ENCODE results near the gene SLIT3.

DNA sequence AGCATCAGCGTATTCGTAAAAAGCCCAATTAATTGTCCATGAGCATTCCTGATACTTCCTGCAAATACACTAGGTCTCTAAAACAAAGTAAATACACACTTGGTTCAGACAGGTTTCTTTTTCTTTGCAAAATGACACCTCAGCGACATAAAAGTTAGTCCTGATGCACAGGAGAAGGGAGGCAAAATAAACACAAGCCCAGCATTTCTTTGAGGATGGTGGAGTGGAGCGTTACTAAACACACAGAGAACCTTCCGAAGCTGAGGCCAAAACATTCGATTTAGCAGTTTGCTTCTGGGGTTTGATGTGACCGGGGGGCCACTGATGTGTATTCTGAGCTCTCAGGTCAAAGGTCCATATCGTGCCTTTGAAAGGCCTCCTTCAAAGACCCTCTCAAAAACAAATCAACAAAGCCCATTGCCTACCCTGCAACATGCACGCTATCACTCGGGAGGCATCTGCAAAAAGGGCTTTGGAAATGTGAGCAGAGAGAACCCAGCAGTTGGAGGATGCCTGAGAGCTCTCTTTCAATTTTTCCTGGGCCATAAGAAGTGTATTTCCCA, 453.3 kb downstream of the SLIT3 start:
- TF ChIP-seq EZH2phosphoT487 (IDR thresholded peaks at IDR 0.05; ENCODE audit: borderline replicate concordance): no peak
- TF ChIP-seq, protein P1, sequence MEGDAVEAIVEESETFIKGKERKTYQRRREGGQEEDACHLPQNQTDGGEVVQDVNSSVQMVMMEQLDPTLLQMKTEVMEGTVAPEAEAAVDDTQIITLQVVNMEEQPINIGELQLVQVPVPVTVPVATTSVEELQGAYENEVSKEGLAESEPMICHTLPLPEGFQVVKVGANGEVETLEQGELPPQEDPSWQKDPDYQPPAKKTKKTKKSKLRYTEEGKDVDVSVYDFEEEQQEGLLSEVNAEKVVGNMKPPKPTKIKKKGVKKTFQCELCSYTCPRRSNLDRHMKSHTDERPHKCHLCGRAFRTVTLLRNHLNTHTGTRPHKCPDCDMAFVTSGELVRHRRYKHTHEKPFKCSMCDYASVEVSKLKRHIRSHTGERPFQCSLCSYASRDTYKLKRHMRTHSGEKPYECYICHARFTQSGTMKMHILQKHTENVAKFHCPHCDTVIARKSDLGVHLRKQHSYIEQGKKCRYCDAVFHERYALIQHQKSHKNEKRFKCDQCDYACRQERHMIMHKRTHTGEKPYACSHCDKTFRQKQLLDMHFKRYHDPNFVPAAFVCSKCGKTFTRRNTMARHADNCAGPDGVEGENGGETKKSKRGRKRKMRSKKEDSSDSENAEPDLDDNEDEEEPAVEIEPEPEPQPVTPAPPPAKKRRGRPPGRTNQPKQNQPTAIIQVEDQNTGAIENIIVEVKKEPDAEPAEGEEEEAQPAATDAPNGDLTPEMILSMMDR (conservative IDR thresholded peaks at IDR 0.05; ENCODE audit: low read length): no peak

Data from Loucy (cell line).